ENCODE results near the gene IP6K3.

- TF ChIP-seq EZH2 (IDR thresholded peaks at IDR 0.05; ENCODE audit: borderline replicate concordance, insufficient read depth, low read depth, low read length, poor library complexity, severe bottlenecking): no peak
- no peak for TF ChIP-seq CTCF (IDR thresholded peaks at IDR 0.05)
Observed at GRCh38 chr6:33719326-33719987, 27.2 kb downstream of the IP6K3 start.
